ENCODE results near the gene RIT2.

DNA sequence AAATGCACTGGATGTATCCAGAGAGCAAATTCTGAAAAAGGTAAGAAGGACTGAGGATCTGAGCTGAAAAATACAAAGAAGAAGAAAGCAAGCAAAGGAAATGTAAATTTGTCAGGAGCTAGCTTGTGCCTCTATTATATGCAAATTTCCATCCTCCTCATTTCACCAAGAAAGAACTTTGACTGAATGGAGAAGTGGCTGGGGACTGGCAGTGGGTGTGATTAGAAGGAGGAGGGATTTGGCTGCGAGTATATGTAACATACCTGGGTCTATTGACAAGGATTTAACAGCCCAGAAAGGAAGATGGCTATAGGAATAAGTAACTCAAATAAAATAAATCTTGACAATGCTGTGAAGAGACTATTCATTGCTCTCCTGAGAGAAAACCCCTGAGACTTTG is 19.4 kb upstream of the RIT2 start:
- TF ChIP-seq EZH2 (optimal IDR thresholded peaks at IDR 0.05; ENCODE audit: low read depth, low read length) = no peak
- TF ChIP-seq, protein P1, sequence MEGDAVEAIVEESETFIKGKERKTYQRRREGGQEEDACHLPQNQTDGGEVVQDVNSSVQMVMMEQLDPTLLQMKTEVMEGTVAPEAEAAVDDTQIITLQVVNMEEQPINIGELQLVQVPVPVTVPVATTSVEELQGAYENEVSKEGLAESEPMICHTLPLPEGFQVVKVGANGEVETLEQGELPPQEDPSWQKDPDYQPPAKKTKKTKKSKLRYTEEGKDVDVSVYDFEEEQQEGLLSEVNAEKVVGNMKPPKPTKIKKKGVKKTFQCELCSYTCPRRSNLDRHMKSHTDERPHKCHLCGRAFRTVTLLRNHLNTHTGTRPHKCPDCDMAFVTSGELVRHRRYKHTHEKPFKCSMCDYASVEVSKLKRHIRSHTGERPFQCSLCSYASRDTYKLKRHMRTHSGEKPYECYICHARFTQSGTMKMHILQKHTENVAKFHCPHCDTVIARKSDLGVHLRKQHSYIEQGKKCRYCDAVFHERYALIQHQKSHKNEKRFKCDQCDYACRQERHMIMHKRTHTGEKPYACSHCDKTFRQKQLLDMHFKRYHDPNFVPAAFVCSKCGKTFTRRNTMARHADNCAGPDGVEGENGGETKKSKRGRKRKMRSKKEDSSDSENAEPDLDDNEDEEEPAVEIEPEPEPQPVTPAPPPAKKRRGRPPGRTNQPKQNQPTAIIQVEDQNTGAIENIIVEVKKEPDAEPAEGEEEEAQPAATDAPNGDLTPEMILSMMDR (IDR thresholded peaks at IDR 0.05; ENCODE audit: low read length) = no peak
- TF ChIP-seq EZH2phosphoT487 (IDR thresholded peaks at IDR 0.05; ENCODE audit: low read length) = no peak
